OCI-LY1 (cell line): ENCODE data around the gene POLD2.
"Not testable (repeated sequence)": the region's sequence is repeated elsewhere in the genome, so short reads cannot be mapped to it uniquely, and the experiment has no call there.

Experiments used
- H2AFZ ChIP-seq: fragments of 200-600 bp; sonication (generic), shearing (Covaris generic); 2 replicates; pipeline ENCODE4 v1.6.0; 2014; ENCODE audit warnings: antibody characterized with exemption, mild to moderate bottlenecking, low read length
- H3F3A ChIP-seq: fragments of 200-600 bp; sonication (generic), shearing (Covaris generic); 2 replicates; pipeline ENCODE4 v1.6.0; 2014; ENCODE audit warnings: mild to moderate bottlenecking, antibody characterized with exemption, low read length, moderate library complexity; ENCODE audit not compliant: insufficient read depth
- H3K27ac ChIP-seq: fragments of 200-600 bp; sonication (generic); 2 replicates; pipeline ENCODE4 v1.5.1; 2014; ENCODE audit warnings: low read length, mixed run types, mild to moderate bottlenecking, low read depth; ENCODE audit not compliant: poor library complexity, severe bottlenecking
- H3K27me3 ChIP-seq: fragments of 200-600 bp; sonication (generic); 2 replicates; pipeline ENCODE4 v1.6.0; 2014; ENCODE audit warnings: antibody characterized with exemption, mild to moderate bottlenecking, low read length, moderate library complexity; ENCODE audit not compliant: insufficient read depth
- H3K36me3 ChIP-seq: fragments of 200-600 bp; sonication (generic); 2 replicates; pipeline ENCODE4 v1.6.1; 2014; ENCODE audit warnings: mild to moderate bottlenecking, antibody characterized with exemption, low read length, moderate library complexity, mixed read lengths; ENCODE audit not compliant: insufficient read depth
- H3K4me1 ChIP-seq: fragments of 200-600 bp; sonication (generic); 2 replicates; pipeline ENCODE4 v1.5.1; 2014; ENCODE audit warnings: mild to moderate bottlenecking, low read length, moderate library complexity; ENCODE audit not compliant: insufficient read depth, severe bottlenecking
- H3K4me2 ChIP-seq: fragments of 200-600 bp; sonication (generic), shearing (Covaris generic); 2 replicates; pipeline ENCODE4 v1.6.1; 2014; ENCODE audit warnings: low read length
- H3K4me3 ChIP-seq: fragments of 200-600 bp; sonication (generic); 2 replicates; pipeline ENCODE4 v1.5.1; 2014; ENCODE audit warnings: low read length, low read depth, mild to moderate bottlenecking, mixed read lengths; ENCODE audit not compliant: poor library complexity, severe bottlenecking
- H3K79me2 ChIP-seq: fragments of 200-600 bp; shearing (Covaris generic); 2 replicates; pipeline ENCODE4 v1.6.1; 2016; ENCODE audit warnings: mixed run types, low read length, mixed read lengths; ENCODE audit not compliant: insufficient read depth
- H3K9ac ChIP-seq: fragments of 200-600 bp; sonication (generic), shearing (Covaris generic); 2 replicates; pipeline ENCODE4 v1.6.1; 2014; ENCODE audit warnings: mild to moderate bottlenecking, low read length, mixed read lengths
- H3K9me2 ChIP-seq: fragments of 200-600 bp; sonication (generic), shearing (Covaris generic); 2 replicates; pipeline ENCODE4 v1.6.1; 2014; ENCODE audit warnings: low read depth, mild to moderate bottlenecking, low read length, mixed read lengths
- H3K9me3 ChIP-seq: fragments of 200-600 bp; shearing (Covaris generic); 2 replicates; pipeline ENCODE4 v1.6.1; 2014; ENCODE audit warnings: low read length, mixed read lengths
- H4K20me1 ChIP-seq: fragments of 200-600 bp; sonication (generic), shearing (Covaris generic); 2 replicates; pipeline ENCODE4 v1.6.0; 2016; ENCODE audit warnings: mild to moderate bottlenecking, low read length; ENCODE audit not compliant: insufficient read depth
- CTCF ChIP-seq: fragments of 200-600 bp; sonication (generic), shearing (Covaris generic); IDR thresholded peaks from 2 replicates; pipeline ENCODE4 v1.5.1; 2017; ENCODE audit warnings: mild to moderate bottlenecking, antibody characterized with exemption, low read length, moderate library complexity, mixed read lengths
- EZH2 ChIP-seq: fragments of 200-600 bp; sonication (generic), shearing (Covaris generic); IDR thresholded peaks from 2 replicates; pipeline ENCODE4 v1.8.0; 2017; ENCODE audit warnings: borderline replicate concordance, mixed run types, mild to moderate bottlenecking, antibody characterized with exemption, low read length, moderate library complexity, mixed read lengths

Gene POLD2

GRCh38 chr7:44128721-44129582 is 5.6 kb upstream of the POLD2 start:
- no peak overlapping the region for H3K4me3 ChIP-seq
- peaks cover 18% of the 10 kb centered on the region for H3K4me1 ChIP-seq
- no peaks in the 10 kb centered on the region for H4K20me1 ChIP-seq
- H3K27me3 ChIP-seq = no peaks in the 10 kb centered on the region
- H2AFZ ChIP-seq = no peak overlapping the region
- no peak for TF ChIP-seq CTCF
- no peak for TF ChIP-seq EZH2
- no peaks in the 10 kb centered on the region for H3K79me2 ChIP-seq
- no peak overlapping the region for H3K27ac ChIP-seq
- H3K36me3 ChIP-seq = no peaks in the 10 kb centered on the region
- H3F3A ChIP-seq = peaks cover 5% of the 10 kb centered on the region; the same call in 1 of the 2 replicates
- no peak overlapping the region for H3K4me2 ChIP-seq
- H3K9ac ChIP-seq = no peak overlapping the region
- H3K9me2 ChIP-seq = no peaks in the 10 kb centered on the region
- no peaks in the 10 kb centered on the region for H3K9me3 ChIP-seq

- no peaks in the 10 kb centered on the region for H3K27me3 ChIP-seq
- H3K79me2 ChIP-seq = peaks cover 9% of the 10 kb centered on the region
- peaks cover 5% of the 10 kb centered on the region; the same call in 1 of the 2 replicates for H3F3A ChIP-seq
- no peaks in the 10 kb centered on the region for H3K9me2 ChIP-seq
- H3K4me3 ChIP-seq = no peak overlapping the region
- TF ChIP-seq CTCF = no peak
- no peak for TF ChIP-seq EZH2
- H3K27ac ChIP-seq = no peak overlapping the region
- H3K9me3 ChIP-seq = no peaks in the 10 kb centered on the region
- H2AFZ ChIP-seq = no peak overlapping the region
- peaks cover 27% of the 10 kb centered on the region for H3K4me1 ChIP-seq
- H3K4me2 ChIP-seq = no peak overlapping the region
- H3K36me3 ChIP-seq = peaks cover 2% of the 10 kb centered on the region; the same call in 1 of the 2 replicates
- no peak overlapping the region for H3K9ac ChIP-seq
- H4K20me1 ChIP-seq = no peaks in the 10 kb centered on the region
Observed at GRCh38 chr7:44127161-44127560, 3.8 kb upstream of the POLD2 start.

GRCh38 chr7:44126574-44126973 is 3.2 kb upstream of the POLD2 start:
- H3K27me3 ChIP-seq, H2AFZ ChIP-seq, H3K9ac ChIP-seq, H3K4me3 ChIP-seq, H4K20me1 ChIP-seq, H3K9me2 ChIP-seq, H3K36me3 ChIP-seq, H3K9me3 ChIP-seq, H3K4me2 ChIP-seq, H3K27ac ChIP-seq, H3F3A ChIP-seq: not testable (repeated sequence)
- H3K4me1 ChIP-seq = peaks cover 33% of the 10 kb centered on the region
- peaks cover 15% of the 10 kb centered on the region for H3K79me2 ChIP-seq

GRCh38 chr7:44124822-44125202 is 1.5 kb upstream of the POLD2 start:
- peaks cover 5% of the 10 kb centered on the region; the same call in 1 of the 2 replicates for H3F3A ChIP-seq
- no peaks in the 10 kb centered on the region for H3K27me3 ChIP-seq
- no peak overlapping the region for H3K4me3 ChIP-seq

More at GRCh38 chr7:44124822-44125202, 1.5 kb upstream of the POLD2 start:
- no peaks in the 10 kb centered on the region for H3K9me2 ChIP-seq
- H3K9me3 ChIP-seq = no peaks in the 10 kb centered on the region
- H3K9ac ChIP-seq = no peak overlapping the region
- peaks cover 25% of the 10 kb centered on the region for H3K36me3 ChIP-seq
- no peak for TF ChIP-seq CTCF
- no peak for TF ChIP-seq EZH2
- H4K20me1 ChIP-seq = no peaks in the 10 kb centered on the region
- no peak overlapping the region for H3K4me2 ChIP-seq
- no peak overlapping the region for H2AFZ ChIP-seq
- H3K79me2 ChIP-seq = peaks cover 31% of the 10 kb centered on the region
- H3K4me1 ChIP-seq = peaks cover 41% of the 10 kb centered on the region
- H3K27ac ChIP-seq = no peak overlapping the region
